HuH-7 (cell line): ENCODE data around the gene ANKRD24.
A peak's percentile ranks its signal among the peaks of the same experiment; 100 is the strongest.
"Not testable (repeated sequence)": the region's sequence is repeated elsewhere in the genome, so short reads cannot be mapped to it uniquely, and the experiment has no call there.

Source experiments
- DNase-seq: peaks from one replicate; pipeline ENCODE4 v3.0.0; 2011; ENCODE audit warnings: low spot score

Gene ANKRD24

DNA sequence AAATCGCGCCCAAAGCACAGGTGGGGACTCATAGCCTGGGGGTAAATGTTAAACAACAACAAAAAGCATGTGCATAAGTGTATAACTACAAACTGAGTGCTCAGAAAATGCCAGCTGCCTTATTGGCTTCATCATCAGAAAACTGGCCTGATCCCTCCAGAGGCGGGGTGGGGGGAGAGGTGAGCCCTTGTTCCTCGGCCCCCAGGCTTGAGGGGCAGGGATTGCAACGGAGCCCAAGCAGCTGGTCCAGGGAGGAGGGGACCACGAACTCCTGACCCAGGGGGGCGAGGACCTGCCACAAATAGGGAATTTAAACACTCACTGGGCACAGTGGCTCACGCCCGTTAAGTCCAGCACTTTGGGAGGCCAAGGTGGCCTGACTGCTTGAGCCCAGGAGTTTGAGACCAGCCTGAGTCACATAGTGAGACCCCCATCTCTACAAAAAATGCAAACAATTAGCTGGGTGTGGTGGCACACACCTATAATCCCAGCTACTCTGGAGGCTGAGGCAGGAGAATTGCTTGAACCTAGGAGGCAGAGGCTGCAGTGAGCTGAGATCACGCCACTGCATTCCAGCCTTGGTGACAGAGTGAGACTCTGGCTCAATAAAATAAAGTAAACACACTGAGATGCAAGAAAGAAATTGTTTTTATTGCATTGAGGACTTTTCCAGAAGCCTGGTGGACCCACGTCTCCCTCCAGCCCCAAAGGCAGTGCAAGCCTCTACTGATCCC, 8.8 kb upstream of the ANKRD24 start:
- no peak for DNase-seq

DNA sequence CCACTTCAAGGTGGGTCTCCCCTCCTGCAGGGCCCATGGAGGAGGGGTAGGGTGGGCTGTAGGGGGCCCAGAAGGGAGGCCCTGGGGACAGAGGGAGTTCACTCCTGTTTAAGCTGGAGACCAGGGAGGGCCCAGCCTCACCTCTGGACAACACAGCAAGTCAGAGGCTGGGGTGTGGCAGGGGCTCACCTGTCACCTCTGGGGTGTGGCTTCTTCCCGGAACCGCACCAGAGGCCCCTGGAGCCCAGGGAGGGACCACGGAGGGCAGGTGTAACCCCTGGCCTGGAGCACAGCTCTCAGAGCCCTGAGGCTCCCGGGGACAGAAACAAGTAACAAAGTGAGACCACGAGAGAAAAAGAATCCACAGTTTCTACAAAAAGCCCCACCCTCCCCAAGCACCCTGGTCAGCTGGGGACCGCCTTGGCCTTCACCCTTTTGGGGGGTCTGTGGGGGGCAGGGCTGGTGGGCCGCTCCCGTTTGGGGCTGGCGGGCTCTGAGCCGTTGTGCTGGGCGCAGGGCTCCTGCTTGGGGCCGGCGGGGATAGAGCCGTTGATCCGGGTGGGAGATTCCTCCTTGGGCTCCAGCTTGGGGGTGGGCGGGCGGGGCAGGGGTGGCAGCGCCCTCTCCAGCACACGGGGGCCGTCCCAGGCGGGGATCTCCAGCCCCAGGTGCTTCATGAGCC, 8.1 kb upstream of the ANKRD24 start:
- no peak for DNase-seq

GRCh38 chr19:4174895-4175668, 7.4 kb upstream of the ANKRD24 start:
- DNase-seq: no peak

- no peak for DNase-seq
Observed at GRCh38 chr19:4175669-4175931, 6.9 kb upstream of the ANKRD24 start.

GRCh38 chr19:4177146-4177545, 5.3 kb upstream of the ANKRD24 start:
- DNase-seq: no peak

DNA sequence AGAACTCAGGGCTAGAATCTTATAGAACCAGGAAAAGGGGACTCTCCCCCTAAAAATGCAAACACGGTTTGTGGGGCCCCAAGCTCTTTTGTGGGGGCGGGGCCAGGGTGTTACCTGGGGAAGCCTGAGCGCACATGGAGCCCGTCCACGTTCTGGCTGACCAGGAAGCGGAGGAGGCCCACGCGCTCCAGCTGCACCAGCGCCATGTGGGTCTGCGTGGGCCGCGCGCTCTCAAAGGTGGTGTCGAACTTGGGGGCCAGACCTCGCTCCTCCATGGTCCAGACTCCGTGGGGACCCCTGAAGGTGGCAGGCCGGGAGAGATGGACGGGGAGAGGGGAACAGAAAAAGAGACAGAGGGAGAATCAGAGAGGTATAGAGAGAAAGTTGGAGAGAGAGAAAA, 3.5 kb upstream of the ANKRD24 start:
- DNase-seq: no peak

DNA sequence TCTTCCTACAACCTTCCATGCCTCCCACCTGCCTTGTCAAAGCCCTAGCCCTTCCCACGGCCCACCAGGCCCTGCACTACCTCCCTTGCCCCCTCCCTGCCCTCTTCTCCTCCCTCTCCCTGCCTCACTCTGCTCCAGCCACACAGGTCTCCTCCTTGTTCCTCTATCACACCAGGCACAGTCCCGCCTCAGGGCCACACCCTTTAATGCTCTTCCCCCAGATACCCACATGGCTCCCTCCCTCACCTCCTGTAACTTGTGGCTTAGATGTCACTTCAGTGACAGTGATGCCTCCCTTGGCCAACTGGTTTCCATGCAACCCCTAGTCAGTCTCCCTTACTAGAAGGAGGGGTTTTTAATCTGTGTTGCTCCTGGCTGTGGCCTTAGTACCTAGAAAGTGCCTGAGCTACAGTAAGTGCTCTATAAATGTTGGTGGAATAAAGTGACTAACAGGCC, 1.4 kb upstream of the ANKRD24 start:
- DNase-seq: no peak

DNA sequence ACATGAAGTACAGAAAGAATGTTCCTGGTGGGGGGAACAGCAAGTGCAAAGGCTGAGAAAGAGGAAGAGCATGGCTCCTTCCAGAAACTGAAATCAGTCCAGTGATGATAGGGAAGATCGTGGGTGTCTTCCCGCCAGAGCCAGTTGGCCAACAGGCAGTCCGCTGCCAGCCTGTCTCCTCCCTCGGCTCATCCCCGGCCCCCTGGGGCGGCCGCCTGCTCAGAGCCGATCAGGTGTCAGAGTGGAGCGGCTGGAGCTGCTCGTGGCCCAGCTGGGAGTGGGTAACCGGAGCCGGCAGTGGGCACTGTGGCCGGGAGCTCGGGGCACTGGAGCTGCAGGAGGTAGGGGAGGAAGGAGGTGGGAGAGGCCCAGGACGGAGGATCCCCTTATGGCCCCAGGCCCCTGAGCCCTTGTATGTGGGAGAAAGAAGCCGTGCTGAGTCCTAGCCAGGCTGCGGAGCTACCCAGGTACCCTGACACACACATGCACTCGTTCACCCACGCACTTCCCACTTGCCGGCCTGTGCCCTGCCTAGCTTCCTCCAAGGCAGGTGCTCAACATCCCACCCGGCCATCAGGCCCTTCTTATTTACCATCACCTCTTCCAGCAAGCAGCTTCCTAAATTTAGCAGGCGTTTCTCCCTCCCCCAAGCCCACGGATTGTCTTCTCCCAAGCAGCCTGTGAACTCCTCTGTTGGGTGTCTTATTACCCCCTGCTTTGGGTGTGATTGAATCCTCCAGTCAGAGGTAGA, 1.7 kb downstream of the ANKRD24 start:
- no peak for DNase-seq

- DNase-seq: no peak
Observed at GRCh38 chr19:4184718-4185352, 2.3 kb downstream of the ANKRD24 start.

DNA sequence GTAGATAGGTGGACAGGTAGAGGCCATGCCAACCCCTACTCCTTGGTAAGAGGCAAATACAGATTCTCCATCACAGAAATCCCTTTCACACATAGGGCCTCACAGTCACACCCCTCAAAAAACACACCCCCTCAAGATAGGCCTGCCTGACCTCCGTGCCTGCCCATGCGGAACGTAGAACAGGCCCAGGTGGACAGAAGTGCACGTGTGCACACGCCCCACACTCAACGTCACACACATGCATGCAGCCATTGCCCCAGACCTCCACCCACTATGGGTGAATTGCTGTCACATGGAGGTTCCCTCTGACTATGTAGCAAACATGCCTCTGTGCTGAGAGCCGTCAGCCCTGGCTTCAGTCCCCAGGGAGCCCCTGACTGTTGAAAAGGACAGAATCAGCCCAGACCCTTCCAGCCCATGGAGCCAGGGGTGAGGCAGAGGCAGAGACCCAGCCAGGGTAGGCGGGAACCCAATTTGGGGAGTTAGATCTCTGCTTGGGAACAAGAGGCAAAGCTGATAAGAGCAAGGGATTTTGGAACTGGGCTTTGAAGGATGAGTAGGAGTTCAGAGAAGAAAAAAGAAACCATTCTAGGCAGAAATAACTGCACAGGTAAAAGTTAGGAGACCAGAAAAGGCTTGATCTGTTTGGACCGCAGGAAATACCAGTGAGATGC, 3.1 kb downstream of the ANKRD24 start:
- no peak for DNase-seq

- peak; percentile 93 for DNase-seq
Observed at GRCh38 chr19:4186087-4186993, 3.9 kb downstream of the ANKRD24 start.

DNA sequence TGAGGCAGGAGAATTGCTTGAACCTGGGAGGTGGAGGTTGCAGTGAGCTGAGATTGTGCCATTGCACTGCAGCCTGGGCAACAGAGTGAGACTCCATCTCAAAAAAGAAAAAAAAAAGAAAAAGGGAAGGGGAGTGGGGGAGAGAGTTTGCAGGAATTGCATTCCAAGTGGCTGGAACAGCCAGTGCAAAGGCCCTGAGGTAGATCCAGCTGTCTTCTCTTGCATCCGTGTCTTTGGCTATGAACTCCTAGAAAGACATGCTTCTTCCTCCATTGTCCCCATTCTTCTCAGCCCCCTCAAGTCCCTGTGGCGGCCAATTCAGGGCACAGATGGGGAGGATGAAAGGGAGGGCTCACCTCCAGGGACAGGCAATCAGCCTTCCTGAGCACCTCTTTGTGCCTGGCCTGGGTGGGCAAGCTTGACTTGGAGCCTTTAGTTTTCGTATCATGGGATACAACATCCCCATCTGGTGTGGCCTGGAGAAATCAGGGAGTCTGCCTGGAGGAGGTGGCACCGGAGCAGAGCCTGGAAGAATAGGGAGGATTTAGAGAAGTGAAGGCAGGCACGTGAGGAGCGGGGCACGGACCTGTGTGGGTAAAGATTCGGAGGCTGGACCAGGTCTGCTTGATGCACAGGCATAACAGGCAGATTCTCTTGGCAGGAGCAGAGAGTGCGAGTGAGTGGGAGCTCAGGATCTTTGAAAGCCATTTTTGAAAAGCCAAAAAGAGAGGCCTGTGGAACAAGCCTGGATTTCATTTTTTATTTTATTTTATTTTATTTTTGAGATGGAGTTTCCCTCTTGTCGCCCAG, 5.0 kb downstream of the ANKRD24 start:
- DNase-seq: no peak

- DNase-seq: no peak
Observed at GRCh38 chr19:4189641-4190040, 7.2 kb downstream of the ANKRD24 start.

DNA sequence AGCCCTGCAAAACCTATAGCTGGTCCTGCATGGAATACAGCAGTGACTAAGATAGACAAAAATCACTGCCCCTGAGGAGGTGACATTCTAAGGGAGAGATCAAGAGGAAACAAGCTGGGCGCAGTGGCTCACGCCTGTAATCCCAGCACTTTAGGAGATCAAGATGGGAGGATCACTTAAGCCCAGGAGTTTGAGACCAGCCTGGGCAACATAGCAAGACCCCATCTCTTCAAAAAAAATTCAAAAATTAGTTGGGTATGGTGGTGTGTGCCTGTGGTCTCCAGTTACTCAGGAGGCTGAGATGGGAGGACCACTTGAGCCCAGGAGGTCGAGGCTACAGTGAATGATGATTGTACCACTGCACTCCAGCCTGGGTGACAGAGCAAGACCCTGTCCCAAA, 10.0 kb downstream of the ANKRD24 start:
- not testable (repeated sequence) for DNase-seq

GRCh38 chr19:4194353-4194752, 11.9 kb downstream of the ANKRD24 start:
- DNase-seq: no peak

- no peak for DNase-seq
Observed at GRCh38 chr19:4196009-4196408, 13.5 kb downstream of the ANKRD24 start.

DNA sequence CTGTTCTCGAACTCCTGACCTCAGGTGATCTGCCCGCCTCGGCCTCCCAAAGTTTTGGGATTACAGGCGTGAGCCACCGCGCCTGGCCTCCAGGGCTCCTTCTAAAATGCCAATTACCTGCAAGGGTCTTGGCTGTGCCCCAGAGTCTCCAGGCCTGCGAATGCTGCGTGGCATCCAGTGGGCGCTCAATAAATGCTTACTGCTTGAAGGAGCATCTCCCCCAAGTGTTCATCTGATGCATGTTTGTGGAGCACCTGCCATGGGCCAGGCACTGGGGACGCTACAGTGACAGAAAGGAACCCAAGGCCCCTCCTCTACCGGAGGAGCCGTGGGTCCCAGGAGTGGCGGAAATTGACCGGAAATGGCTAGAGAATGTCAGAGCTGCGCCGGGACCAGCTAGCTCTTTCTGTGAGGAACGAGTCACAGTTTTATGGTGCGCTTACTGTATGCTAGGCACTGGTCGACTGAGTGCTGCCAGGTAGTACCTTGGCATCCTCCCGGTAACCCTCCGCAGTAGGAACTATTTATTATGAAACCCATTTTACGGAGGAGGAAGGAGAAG, 14.2 kb downstream of the ANKRD24 start:
- DNase-seq: no peak

- no peak for DNase-seq
Observed at GRCh38 chr19:4197228-4197624, 14.7 kb downstream of the ANKRD24 start.
